Neural crest cell (in vitro differentiated cells): ENCODE measurements around the gene DEAF1. TPM values are rescaled to one million over a fixed set of nuclear protein-coding genes. Genes with fewer than 3 reads are reported as not detected.
"Not testable (repeated sequence)": the region's sequence is repeated elsewhere in the genome, so short reads cannot be mapped to it uniquely, and the experiment has no call there.

ENCODE experiments used
- DNase-seq: peaks from one replicate; pipeline ENCODE4 v3.0.0; 2021; ENCODE audit warnings: low read depth, mixed read lengths, low spot score
- H3K27ac Mint-ChIP-seq: one replicate; pipeline ENCODE4 v1.8.0; 2021; ENCODE audit warnings: mild to moderate bottlenecking, mixed read lengths; ENCODE audit not compliant: unreplicated experiment
- H3K27me3 Mint-ChIP-seq: 2 replicates; pipeline ENCODE4 v1.8.0; 2021; ENCODE audit warnings: low read depth, mild to moderate bottlenecking, mixed read lengths
- H3K36me3 Mint-ChIP-seq: 2 replicates; pipeline ENCODE4 v1.8.0; 2021; ENCODE audit warnings: low read depth, mild to moderate bottlenecking, mixed read lengths
- H3K4me1 Mint-ChIP-seq: 2 replicates; pipeline ENCODE4 v1.8.0; 2021; ENCODE audit warnings: mixed read lengths
- H3K4me3 Mint-ChIP-seq: one replicate; pipeline ENCODE4 v1.8.0; 2021; ENCODE audit warnings: mild to moderate bottlenecking, mixed read lengths
- H3K9me3 Mint-ChIP-seq: 2 replicates; pipeline ENCODE4 v1.8.0; 2021; ENCODE audit warnings: mixed read lengths
- CTCF ChIP-seq: fragments of 200-600 bp; sonication (generic); conservative IDR thresholded peaks from 2 replicates; pipeline ENCODE4 v1.5.0; 2021; ENCODE audit warnings: antibody characterized with exemption, mild to moderate bottlenecking
- long read RNA-seq: library from polyadenylated mRNA; unstranded; transcript quantifications from one replicate; pipeline ENCODE4 v2.0.0, GENCODE V29; 2020
- total RNA-seq: library from RNA; stranded (reverse); gene quantifications from 2 replicates; pipeline ENCODE4 v1.2.1, GENCODE V29; 2021

DEAF1 gene
- 60.9 and 67.0 TPM in 2 replicates for total RNA-seq
- long read RNA-seq, partial matches to known transcripts, result 3 of 5 reads
- long read RNA-seq, other reads (novel, unspliced or antisense), result 2 of 5 reads

- TF ChIP-seq CTCF, result no peak
- H3K4me1 Mint-ChIP-seq, result peaks cover 44% of the 10 kb centered on the region
- peak within 1 kb of the TSS; percentile 98 for H3K27ac Mint-ChIP-seq
- peak; percentile 99 for DNase-seq
- H3K4me3 Mint-ChIP-seq, result peak within 1 kb of the TSS; percentile 94
- H3K36me3 Mint-ChIP-seq, result no peaks in the 10 kb centered on the region
- H3K27me3 Mint-ChIP-seq, result no peaks in the 10 kb centered on the region
- no peaks in the 10 kb centered on the region for H3K9me3 Mint-ChIP-seq
Observed at GRCh38 chr11:694563-695287, at the start of gene DEAF1. TSS of gene DEAF1 (minus strand) at chr11:695222. CDS start at chr11:695047, 175 bp downstream.

- H3K27ac Mint-ChIP-seq, result no peak overlapping the region
- H3K9me3 Mint-ChIP-seq, result no peaks in the 10 kb centered on the region
- no peak for TF ChIP-seq CTCF
- no peak overlapping the region for H3K4me3 Mint-ChIP-seq
- peaks cover 3% of the 10 kb centered on the region for H3K27me3 Mint-ChIP-seq
- DNase-seq, result no peak
- no peaks in the 10 kb centered on the region for H3K36me3 Mint-ChIP-seq
- H3K4me1 Mint-ChIP-seq, result peaks cover 14% of the 10 kb centered on the region
Observed at GRCh38 chr11:742571-743201, 47.7 kb upstream of the DEAF1 start.

GRCh38 chr11:742156-742546 is 47.1 kb upstream of the DEAF1 start:
- H3K27ac Mint-ChIP-seq, result no peak overlapping the region
- no peak for DNase-seq

GRCh38 chr11:737899-738298 is 42.9 kb upstream of the DEAF1 start:
- not testable (repeated sequence) for H3K9me3 Mint-ChIP-seq, H3K4me3 Mint-ChIP-seq, DNase-seq, H3K36me3 Mint-ChIP-seq, H3K27ac Mint-ChIP-seq
- peaks cover 14% of the 10 kb centered on the region for H3K4me1 Mint-ChIP-seq
- peaks cover 14% of the 10 kb centered on the region for H3K27me3 Mint-ChIP-seq

More at GRCh38 chr11:742156-742546, 47.1 kb upstream of the DEAF1 start:
- no peaks in the 10 kb centered on the region for H3K9me3 Mint-ChIP-seq
- TF ChIP-seq CTCF, result no peak
- no peak overlapping the region for H3K4me3 Mint-ChIP-seq
- H3K36me3 Mint-ChIP-seq, result no peaks in the 10 kb centered on the region
- H3K27me3 Mint-ChIP-seq, result peaks cover 8% of the 10 kb centered on the region
- H3K4me1 Mint-ChIP-seq, result peaks cover 19% of the 10 kb centered on the region

- peaks cover 14% of the 10 kb centered on the region for H3K27me3 Mint-ChIP-seq
- H3K9me3 Mint-ChIP-seq, result peaks cover 3% of the 10 kb centered on the region
- H3K27ac Mint-ChIP-seq, result no peak overlapping the region
- TF ChIP-seq CTCF, result no peak
- peaks cover 3% of the 10 kb centered on the region for H3K36me3 Mint-ChIP-seq
- DNase-seq, result no peak
- H3K4me1 Mint-ChIP-seq, result peaks cover 14% of the 10 kb centered on the region
- no peak overlapping the region for H3K4me3 Mint-ChIP-seq
Observed at GRCh38 chr11:737366-737765, 42.3 kb upstream of the DEAF1 start.

GRCh38 chr11:734541-734940 is 39.5 kb upstream of the DEAF1 start:
- not testable (repeated sequence) for H3K4me3 Mint-ChIP-seq, H3K9me3 Mint-ChIP-seq, H3K27ac Mint-ChIP-seq, H3K36me3 Mint-ChIP-seq, DNase-seq
- Mint-ChIP-seq H3K4me1 (peaks cover 19% of the 10 kb centered on the region), H3K27me3 (peaks cover 19% of the 10 kb centered on the region)
